Retinal pigment epithelial cell (primary cell): Measurements from ENCODE around the gene SLC35F3.
A peak's percentile ranks its signal among the peaks of the same experiment; 100 is the strongest.
"Not testable (repeated sequence)": the region's sequence is repeated elsewhere in the genome, so short reads cannot be mapped to it uniquely, and the experiment has no call there.

Source experiments
- DNase-seq: peaks from one replicate; pipeline ENCODE4 v3.0.0-alpha.2; 2010; ENCODE audit warnings: low read depth
- H3K4me3 ChIP-seq: 2 replicates; pipeline ENCODE4 v1.5.1; 2011; ENCODE audit warnings: mild to moderate bottlenecking, low read length, control low read depth, moderate library complexity
- CTCF ChIP-seq: conservative IDR thresholded peaks from 2 replicates; pipeline ENCODE4 v1.5.1; 2011; ENCODE audit warnings: low read depth, low read length, control low read depth, inconsistent platforms

Gene SLC35F3

GRCh38 chr1:234208791-234209190, 304.3 kb downstream of the SLC35F3 start:
- H3K4me3 ChIP-seq: no peak overlapping the region
- no peak for DNase-seq
- no peak for TF ChIP-seq CTCF

- not testable (repeated sequence) for DNase-seq, H3K4me3 ChIP-seq
Measured at GRCh38 chr1:234210429-234210828, 306.0 kb downstream of the SLC35F3 start.

- H3K4me3 ChIP-seq, DNase-seq: not testable (repeated sequence)
Measured at GRCh38 chr1:234211855-234212254, 307.4 kb downstream of the SLC35F3 start.

- peak; percentile 21 for DNase-seq
- no peak overlapping the region for H3K4me3 ChIP-seq
Measured at GRCh38 chr1:234212764-234213657, 308.5 kb downstream of the SLC35F3 start.

GRCh38 chr1:234213658-234214128, 309.2 kb downstream of the SLC35F3 start:
- peak overlapping the region; percentile 42 for H3K4me3 ChIP-seq
- no peak for DNase-seq

More at GRCh38 chr1:234212764-234213657, 308.5 kb downstream of the SLC35F3 start:
- peak; percentile 73 for TF ChIP-seq CTCF

GRCh38 chr1:234214129-234214910, 309.8 kb downstream of the SLC35F3 start:
- TF ChIP-seq CTCF: no peak
- peak overlapping the region; percentile 42 for H3K4me3 ChIP-seq
- no peak for DNase-seq

More at GRCh38 chr1:234213658-234214128, 309.2 kb downstream of the SLC35F3 start:
- no peak for TF ChIP-seq CTCF

GRCh38 chr1:234214911-234215892, 310.7 kb downstream of the SLC35F3 start:
- DNase-seq: no peak
- peak overlapping the region; percentile 42 for H3K4me3 ChIP-seq
- no peak for TF ChIP-seq CTCF
